HepG2 (cell line): ENCODE results near the gene FITM1. TPM values are rescaled to one million over a fixed set of nuclear protein-coding genes. Genes with fewer than 3 reads are reported as not detected.

Source experiments
- CEBPG ChIP-seq: IDR thresholded peaks from 2 replicates; pipeline ENCODE4 v1.6.1; 2016
- HNRNPLL ChIP-seq: fragments of 200-400 bp; formaldehyde crosslinking; IDR thresholded peaks from 2 replicates; pipeline ENCODE4 v1.6.1; 2017; ENCODE audit warnings: mild to moderate bottlenecking, low read depth, low read length; ENCODE audit not compliant: poor library complexity, severe bottlenecking
- MTA1 ChIP-seq: sonication (generic); formaldehyde crosslinking; IDR thresholded peaks from 2 replicates; pipeline ENCODE4 v1.4.0; 2020; ENCODE audit warnings: missing genetic modification reagents, mild to moderate bottlenecking, borderline replicate concordance
- PTBP1 ChIP-seq: fragments of 200-400 bp; formaldehyde crosslinking; IDR thresholded peaks from 2 replicates; pipeline ENCODE4 v1.6.1; 2018; ENCODE audit warnings: low read length, low read depth; ENCODE audit not compliant: poor library complexity, severe bottlenecking
- REXO4 ChIP-seq: sonication (generic); formaldehyde crosslinking; IDR thresholded peaks from 2 replicates; pipeline ENCODE4 v1.8.0; 2022; ENCODE audit warnings: missing genetic modification reagents, mild to moderate bottlenecking, borderline replicate concordance
- ZNF292 ChIP-seq: sonication (generic); formaldehyde crosslinking; IDR thresholded peaks from 2 replicates; pipeline ENCODE4 v1.8.1; 2022; ENCODE audit warnings: mild to moderate bottlenecking, low read depth, missing genetic modification reagents, borderline replicate concordance
- ZNF343 ChIP-seq: sonication (generic); formaldehyde crosslinking; IDR thresholded peaks from 2 replicates; pipeline ENCODE4 v1.4.0; 2020; ENCODE audit warnings: mild to moderate bottlenecking, missing genetic modification reagents
- polyA plus RNA-seq, 8 experiments: library from polyadenylated mRNA; depleted of rRNA in 3 of 8; stranded (reverse) in 7 of 8; unstranded in 1 of 8; fragments of >200 nt; fragmentation: Illumina TruSeq in 4 of 8; extraction: Trizol in 4 of 8; gene quantifications; 2 replicates each; pipeline versions ENCODE4 v1.2.1 to v1.2.3, GENCODE V29; 2011 to 2016; ENCODE audit warnings: low read depth in 4 of 8, missing spikeins in 1 of 8, mixed read lengths in 1 of 8; ENCODE audit not compliant: insufficient read depth in 1 of 8
- total RNA-seq, 5 experiments: library from RNA; depleted of rRNA; stranded (reverse); fragments of >200 nt; fragmentation: Illumina TruSeq; extraction: Trizol; gene quantifications; 2 replicates each; pipeline ENCODE4 v1.2.3, GENCODE V29; 2016; ENCODE audit warnings: low read depth in 1 of 5
- TF ChIP-seq, protein P1 (sequence below): sonication (generic); formaldehyde crosslinking; IDR thresholded peaks from 2 replicates; pipeline ENCODE4 v1.4.0; 2020; ENCODE audit warnings: missing genetic modification reagents
- TF ChIP-seq, protein P2 (sequence below), 2 experiments: fragments of 450-650 bp in 1 of 2; sonication (generic) in 1 of 2; formaldehyde crosslinking in 1 of 2; IDR thresholded peaks; 2 replicates each; pipeline versions ENCODE4 v1.6.1 to v1.8.0; 2016 to 2022; ENCODE audit warnings: antibody characterized with exemption in 1 of 2, mild to moderate bottlenecking in 1 of 2, missing genetic modification reagents in 1 of 2
- TF ChIP-seq, protein P3 (sequence below), 2 experiments: IDR thresholded peaks; 2 replicates each; pipeline ENCODE4 v1.6.1; 2011 to 2012; ENCODE audit warnings: low read length in 2 of 2, borderline replicate concordance in 1 of 2, low read depth in 1 of 2, mild to moderate bottlenecking in 1 of 2, moderate library complexity in 1 of 2

FITM1 gene
- total and polyA plus RNA-seq, 2 of the 13 experiments (the other 11 are each of a cell fraction or from before 2014, with no cell fraction given) = 2.7 to 5.8 TPM

DNA sequence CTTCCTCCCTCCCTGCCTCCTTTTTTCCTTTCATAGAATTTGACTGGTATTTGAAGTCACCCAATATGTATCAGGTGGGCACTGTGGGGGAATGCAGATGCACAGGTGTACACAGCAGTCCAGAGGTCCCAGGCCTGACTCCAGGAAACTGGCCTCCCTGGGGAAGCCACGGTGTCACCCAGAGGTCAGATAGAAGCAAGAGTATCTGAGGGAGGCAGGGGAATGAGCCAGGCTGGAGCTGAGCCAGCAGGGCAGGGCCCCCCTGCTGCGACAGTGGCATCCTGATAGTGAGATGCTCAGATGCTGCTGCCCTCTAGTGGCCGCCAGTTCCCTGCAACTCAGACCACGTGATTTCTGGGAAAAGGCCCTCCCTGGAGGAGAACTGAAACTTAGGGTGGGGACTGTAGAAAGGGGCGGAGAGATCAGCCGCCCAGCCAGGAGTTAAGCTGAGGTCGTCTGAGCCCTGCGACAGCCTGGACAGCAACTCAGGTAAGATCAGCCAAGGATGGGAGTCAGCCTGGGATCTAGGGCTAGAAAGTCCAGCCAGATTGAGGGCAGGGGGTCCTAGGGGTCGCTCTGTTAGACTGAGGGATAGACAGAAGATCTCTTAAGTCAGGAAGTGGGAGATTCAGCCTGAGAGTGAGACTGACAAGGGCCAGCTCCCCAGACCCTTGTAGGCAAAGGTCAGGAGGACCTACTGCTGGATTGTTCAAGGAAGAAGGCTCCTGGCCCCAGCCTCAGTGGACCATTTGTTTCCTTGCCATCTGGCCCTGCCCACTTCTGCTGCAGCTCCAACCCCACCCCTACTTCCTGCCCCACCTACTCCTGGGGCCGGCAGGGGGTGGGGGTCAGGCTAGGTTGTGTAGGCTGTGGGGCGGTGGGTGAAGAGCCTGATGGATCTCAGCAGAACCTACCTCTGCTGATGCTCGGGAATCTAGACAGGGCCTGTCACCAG, 30.7 kb downstream of the FITM1 start, which contains the start of gene IRF9 (continued):
- peak; percentile 47; the same call in 1 of the 2 replicates for TF ChIP-seq MTA1 (CRISPR knock-in tag)
- TF ChIP-seq, protein P1, sequence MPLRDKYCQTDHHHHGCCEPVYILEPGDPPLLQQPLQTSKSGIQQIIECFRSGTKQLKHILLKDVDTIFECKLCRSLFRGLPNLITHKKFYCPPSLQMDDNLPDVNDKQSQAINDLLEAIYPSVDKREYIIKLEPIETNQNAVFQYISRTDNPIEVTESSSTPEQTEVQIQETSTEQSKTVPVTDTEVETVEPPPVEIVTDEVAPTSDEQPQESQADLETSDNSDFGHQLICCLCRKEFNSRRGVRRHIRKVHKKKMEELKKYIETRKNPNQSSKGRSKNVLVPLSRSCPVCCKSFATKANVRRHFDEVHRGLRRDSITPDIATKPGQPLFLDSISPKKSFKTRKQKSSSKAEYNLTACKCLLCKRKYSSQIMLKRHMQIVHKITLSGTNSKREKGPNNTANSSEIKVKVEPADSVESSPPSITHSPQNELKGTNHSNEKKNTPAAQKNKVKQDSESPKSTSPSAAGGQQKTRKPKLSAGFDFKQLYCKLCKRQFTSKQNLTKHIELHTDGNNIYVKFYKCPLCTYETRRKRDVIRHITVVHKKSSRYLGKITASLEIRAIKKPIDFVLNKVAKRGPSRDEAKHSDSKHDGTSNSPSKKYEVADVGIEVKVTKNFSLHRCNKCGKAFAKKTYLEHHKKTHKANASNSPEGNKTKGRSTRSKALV (CRISPR knock-in tag) = peak; percentile 83; the same call in 1 of the 2 replicates
- TF ChIP-seq HNRNPLL = peak; percentile 38
- TF ChIP-seq, protein P2, sequence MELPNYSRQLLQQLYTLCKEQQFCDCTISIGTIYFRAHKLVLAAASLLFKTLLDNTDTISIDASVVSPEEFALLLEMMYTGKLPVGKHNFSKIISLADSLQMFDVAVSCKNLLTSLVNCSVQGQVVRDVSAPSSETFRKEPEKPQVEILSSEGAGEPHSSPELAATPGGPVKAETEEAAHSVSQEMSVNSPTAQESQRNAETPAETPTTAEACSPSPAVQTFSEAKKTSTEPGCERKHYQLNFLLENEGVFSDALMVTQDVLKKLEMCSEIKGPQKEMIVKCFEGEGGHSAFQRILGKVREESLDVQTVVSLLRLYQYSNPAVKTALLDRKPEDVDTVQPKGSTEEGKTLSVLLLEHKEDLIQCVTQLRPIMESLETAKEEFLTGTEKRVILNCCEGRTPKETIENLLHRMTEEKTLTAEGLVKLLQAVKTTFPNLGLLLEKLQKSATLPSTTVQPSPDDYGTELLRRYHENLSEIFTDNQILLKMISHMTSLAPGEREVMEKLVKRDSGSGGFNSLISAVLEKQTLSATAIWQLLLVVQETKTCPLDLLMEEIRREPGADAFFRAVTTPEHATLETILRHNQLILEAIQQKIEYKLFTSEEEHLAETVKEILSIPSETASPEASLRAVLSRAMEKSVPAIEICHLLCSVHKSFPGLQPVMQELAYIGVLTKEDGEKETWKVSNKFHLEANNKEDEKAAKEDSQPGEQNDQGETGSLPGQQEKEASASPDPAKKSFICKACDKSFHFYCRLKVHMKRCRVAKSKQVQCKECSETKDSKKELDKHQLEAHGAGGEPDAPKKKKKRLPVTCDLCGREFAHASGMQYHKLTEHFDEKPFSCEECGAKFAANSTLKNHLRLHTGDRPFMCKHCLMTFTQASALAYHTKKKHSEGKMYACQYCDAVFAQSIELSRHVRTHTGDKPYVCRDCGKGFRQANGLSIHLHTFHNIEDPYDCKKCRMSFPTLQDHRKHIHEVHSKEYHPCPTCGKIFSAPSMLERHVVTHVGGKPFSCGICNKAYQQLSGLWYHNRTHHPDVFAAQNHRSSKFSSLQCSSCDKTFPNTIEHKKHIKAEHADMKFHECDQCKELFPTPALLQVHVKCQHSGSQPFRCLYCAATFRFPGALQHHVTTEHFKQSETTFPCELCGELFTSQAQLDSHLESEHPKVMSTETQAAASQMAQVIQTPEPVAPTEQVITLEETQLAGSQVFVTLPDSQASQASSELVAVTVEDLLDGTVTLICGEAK (IDR thresholded peaks at IDR 0.05) = no peak
- TF ChIP-seq, protein P2 (CRISPR knock-in tag; IDR thresholded peaks at IDR 0.05) = peak; percentile 53; the same call in 1 of the 2 replicates
- peak; percentile 64 for TF ChIP-seq PTBP1
- peak; percentile 84; the same call in 1 of the 2 replicates for TF ChIP-seq ZNF292
- peak; percentile 98 for TF ChIP-seq ZNF343
- TF ChIP-seq, protein P3, sequence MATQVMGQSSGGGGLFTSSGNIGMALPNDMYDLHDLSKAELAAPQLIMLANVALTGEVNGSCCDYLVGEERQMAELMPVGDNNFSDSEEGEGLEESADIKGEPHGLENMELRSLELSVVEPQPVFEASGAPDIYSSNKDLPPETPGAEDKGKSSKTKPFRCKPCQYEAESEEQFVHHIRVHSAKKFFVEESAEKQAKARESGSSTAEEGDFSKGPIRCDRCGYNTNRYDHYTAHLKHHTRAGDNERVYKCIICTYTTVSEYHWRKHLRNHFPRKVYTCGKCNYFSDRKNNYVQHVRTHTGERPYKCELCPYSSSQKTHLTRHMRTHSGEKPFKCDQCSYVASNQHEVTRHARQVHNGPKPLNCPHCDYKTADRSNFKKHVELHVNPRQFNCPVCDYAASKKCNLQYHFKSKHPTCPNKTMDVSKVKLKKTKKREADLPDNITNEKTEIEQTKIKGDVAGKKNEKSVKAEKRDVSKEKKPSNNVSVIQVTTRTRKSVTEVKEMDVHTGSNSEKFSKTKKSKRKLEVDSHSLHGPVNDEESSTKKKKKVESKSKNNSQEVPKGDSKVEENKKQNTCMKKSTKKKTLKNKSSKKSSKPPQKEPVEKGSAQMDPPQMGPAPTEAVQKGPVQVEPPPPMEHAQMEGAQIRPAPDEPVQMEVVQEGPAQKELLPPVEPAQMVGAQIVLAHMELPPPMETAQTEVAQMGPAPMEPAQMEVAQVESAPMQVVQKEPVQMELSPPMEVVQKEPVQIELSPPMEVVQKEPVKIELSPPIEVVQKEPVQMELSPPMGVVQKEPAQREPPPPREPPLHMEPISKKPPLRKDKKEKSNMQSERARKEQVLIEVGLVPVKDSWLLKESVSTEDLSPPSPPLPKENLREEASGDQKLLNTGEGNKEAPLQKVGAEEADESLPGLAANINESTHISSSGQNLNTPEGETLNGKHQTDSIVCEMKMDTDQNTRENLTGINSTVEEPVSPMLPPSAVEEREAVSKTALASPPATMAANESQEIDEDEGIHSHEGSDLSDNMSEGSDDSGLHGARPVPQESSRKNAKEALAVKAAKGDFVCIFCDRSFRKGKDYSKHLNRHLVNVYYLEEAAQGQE (IDR thresholded peaks at IDR 0.05; ENCODE audit: borderline replicate concordance in 1 of 2, low read depth in 1 of 2, low read length in 2 of 2) = peak in 1 of 2 experiments; percentile 76; a peak in 2 of 4 replicates
- TF ChIP-seq CEBPG (CRISPR knock-in tag) = peak; percentile 87
- TF ChIP-seq REXO4 (CRISPR knock-in tag) = no peak
